Measurements from ENCODE around the gene EPC2.

- TF ChIP-seq CTCF (IDR thresholded peaks at IDR 0.05) (no peak), EZH2 (IDR thresholded peaks at IDR 0.05; ENCODE audit: borderline replicate concordance, insufficient read depth, low read depth, low read length, poor library complexity, severe bottlenecking) (no peak)
Observed at GRCh38 chr2:148603562-148603920, 41.0 kb upstream of the EPC2 start.
